Measurements from ENCODE around the gene DRAP1. TPM values are rescaled to one million over a fixed set of nuclear protein-coding genes. Genes with fewer than 3 reads are reported as not detected.

Gene DRAP1
- total RNA-seq, 1 donor from 2014 or later = 59.2 TPM

GRCh38 chr11:65944191-65944590 lies 25.0 kb downstream of the DRAP1 start:
- H3K27ac ChIP-seq = no peak overlapping the region
- TF ChIP-seq POLR2A (IDR thresholded peaks at IDR 0.05) (no peak), CTCF (IDR thresholded peaks at IDR 0.05) (no peak), POLR2AphosphoS5 (IDR thresholded peaks at IDR 0.05; ENCODE audit: insufficient read depth in 1 of 2, low read depth in 1 of 2) (no peak)
- H3K4me1 ChIP-seq = no peaks in the 10 kb centered on the region
- H3K36me3 ChIP-seq = no peaks in the 10 kb centered on the region
- no peaks in the 10 kb centered on the region for H3K27me3 ChIP-seq
- no peak overlapping the region for H3K4me3 ChIP-seq
- no peak for DNase-seq (ENCODE audit: extremely low spot score in 2 of 2)
- no peaks in the 10 kb centered on the region for H3K9me3 ChIP-seq
- intact Hi-C loops (cut with DNase I) = no loop called here

- intact Hi-C loops (cut with DNase I) = no loop called here
- Histone ChIP-seq H3K9me3 (no peaks in the 10 kb centered on the region), H3K36me3 (no peaks in the 10 kb centered on the region), H3K27ac (no peak overlapping the region), H3K4me3 (no peak overlapping the region), H3K27me3 (no peaks in the 10 kb centered on the region), H3K4me1 (no peaks in the 10 kb centered on the region)
- no peak for DNase-seq (ENCODE audit: extremely low spot score in 2 of 2)
- TF ChIP-seq POLR2AphosphoS5 (IDR thresholded peaks at IDR 0.05; ENCODE audit: insufficient read depth in 1 of 2, low read depth in 1 of 2) (no peak), CTCF (IDR thresholded peaks at IDR 0.05) (no peak), POLR2A (IDR thresholded peaks at IDR 0.05) (no peak)
These were observed 25.5 kb downstream of the DRAP1 start for GRCh38 chr11:65944767-65945166.

GRCh38 chr11:65945430-65945911 lies 26.2 kb downstream of the DRAP1 start, which contains the start of gene TSGA10IP:
TSS of gene TSGA10IP (plus strand) at chr11:65945480. CDS start at chr11:65945676, 196 bp downstream.
- H3K9me3 ChIP-seq = no peaks in the 10 kb centered on the region
- no peaks in the 10 kb centered on the region for H3K4me1 ChIP-seq
- no peaks in the 10 kb centered on the region for H3K36me3 ChIP-seq
- TF ChIP-seq POLR2AphosphoS5 (IDR thresholded peaks at IDR 0.05; ENCODE audit: insufficient read depth in 1 of 2, low read depth in 1 of 2) (no peak), POLR2A (IDR thresholded peaks at IDR 0.05) (no peak)
- H3K4me3 ChIP-seq = no peak within 1 kb of the TSS
- intact Hi-C loops (cut with DNase I) = no loop called here
- no peak within 1 kb of the TSS for H3K27ac ChIP-seq
- no peak for DNase-seq (ENCODE audit: extremely low spot score in 2 of 2)
- no peaks in the 10 kb centered on the region for H3K27me3 ChIP-seq

GRCh38 chr11:65945941-65946558 lies 26.8 kb downstream of the DRAP1 start:
- H3K27ac ChIP-seq = no peak overlapping the region
- no peaks in the 10 kb centered on the region for H3K4me1 ChIP-seq
- DNase-seq (ENCODE audit: extremely low spot score in 2 of 2) = no peak
- no peaks in the 10 kb centered on the region for H3K27me3 ChIP-seq
- TF ChIP-seq CTCF (IDR thresholded peaks at IDR 0.05) = no peak
- TF ChIP-seq POLR2AphosphoS5 (IDR thresholded peaks at IDR 0.05; ENCODE audit: insufficient read depth in 1 of 2, low read depth in 1 of 2) = no peak
- no peak for TF ChIP-seq POLR2A (IDR thresholded peaks at IDR 0.05)
- no peak overlapping the region for H3K4me3 ChIP-seq
- no peaks in the 10 kb centered on the region for H3K9me3 ChIP-seq
- intact Hi-C loops (cut with DNase I) = no loop called here
- no peaks in the 10 kb centered on the region for H3K36me3 ChIP-seq

GRCh38 chr11:65946655-65947054 lies 27.4 kb downstream of the DRAP1 start:
- TF ChIP-seq POLR2AphosphoS5 (IDR thresholded peaks at IDR 0.05; ENCODE audit: insufficient read depth in 1 of 2, low read depth in 1 of 2) = no peak
- no peak for TF ChIP-seq CTCF (IDR thresholded peaks at IDR 0.05)
- TF ChIP-seq POLR2A (IDR thresholded peaks at IDR 0.05) = no peak
- Histone ChIP-seq H3K4me1 (no peaks in the 10 kb centered on the region), H3K27ac (no peak overlapping the region), H3K4me3 (no peak overlapping the region), H3K36me3 (no peaks in the 10 kb centered on the region), H3K9me3 (no peaks in the 10 kb centered on the region), H3K27me3 (no peaks in the 10 kb centered on the region)
- DNase-seq (ENCODE audit: extremely low spot score in 2 of 2) = no peak
- intact Hi-C loops (cut with DNase I) = no loop called here
